HG03439 (cell line): ENCODE measurements around the gene FMO4.
"Not testable (repeated sequence)": the region's sequence is repeated elsewhere in the genome, so short reads cannot be mapped to it uniquely, and the experiment has no call there.

Source experiments
- ATAC-seq: cut with Tn5 transposase; IDR thresholded peaks from one replicate; pipeline ENCODE4 v1.9.1; 2021; ENCODE audit warnings: mild to moderate bottlenecking, moderate library complexity; ENCODE audit not compliant: unreplicated experiment

The FMO4 gene

DNA sequence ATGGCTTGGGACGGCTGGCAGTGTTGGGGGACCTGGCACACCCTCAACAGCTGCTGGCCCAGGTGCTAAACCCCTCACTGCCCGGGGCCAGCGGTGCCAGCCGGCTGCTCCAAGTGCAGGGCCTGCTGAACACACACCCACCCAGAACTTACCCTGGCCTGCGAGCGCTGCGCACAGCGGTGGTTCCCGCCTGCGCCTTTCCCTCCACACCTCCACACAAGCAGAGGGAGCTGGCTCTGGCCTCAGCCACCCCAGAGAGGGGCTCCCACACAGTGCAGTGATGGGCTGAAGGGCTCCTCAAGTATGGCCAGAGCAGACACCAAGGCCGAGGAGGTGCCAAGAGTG lies 67.9 kb downstream of the FMO4 start:
- ATAC-seq, result no peak

DNA sequence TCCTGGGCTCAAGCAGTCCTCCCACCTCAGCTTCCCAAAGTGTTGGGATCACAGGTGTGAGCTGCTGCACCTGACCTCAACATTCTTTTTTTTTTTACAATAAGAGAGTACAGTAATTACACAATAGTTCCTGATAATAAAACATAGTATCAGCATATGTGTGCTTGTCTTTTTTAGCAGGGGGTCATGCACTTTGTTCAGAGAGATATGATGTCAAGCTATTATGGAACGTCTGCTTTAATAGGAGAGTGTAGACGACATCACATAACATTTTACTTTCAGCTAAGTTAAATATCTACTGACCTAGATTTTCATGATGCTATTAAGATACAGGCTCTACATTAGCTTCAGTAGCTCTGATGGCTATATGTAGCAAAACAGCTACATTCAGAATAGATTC lies 70.5 kb downstream of the FMO4 start:
- ATAC-seq, result no peak

DNA sequence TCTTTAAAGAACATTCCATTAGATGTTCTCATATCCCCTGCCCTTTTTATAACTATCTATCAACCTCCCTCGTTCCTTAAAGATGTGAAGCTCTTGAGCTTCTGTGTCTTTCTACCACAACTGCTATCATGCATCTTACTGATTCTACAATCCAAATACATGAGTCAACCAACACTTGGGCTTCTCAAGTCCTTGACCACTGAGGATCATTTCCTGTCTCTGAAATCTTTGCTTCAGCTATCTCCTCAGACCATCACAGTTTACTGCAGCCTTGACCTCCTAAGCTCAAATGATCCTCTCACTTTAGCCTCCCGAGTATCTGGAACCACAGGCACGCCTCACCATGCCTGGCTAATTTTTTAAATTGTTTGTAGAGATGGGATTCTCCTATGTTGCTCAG lies 75.2 kb downstream of the FMO4 start:
- no peak for ATAC-seq

DNA sequence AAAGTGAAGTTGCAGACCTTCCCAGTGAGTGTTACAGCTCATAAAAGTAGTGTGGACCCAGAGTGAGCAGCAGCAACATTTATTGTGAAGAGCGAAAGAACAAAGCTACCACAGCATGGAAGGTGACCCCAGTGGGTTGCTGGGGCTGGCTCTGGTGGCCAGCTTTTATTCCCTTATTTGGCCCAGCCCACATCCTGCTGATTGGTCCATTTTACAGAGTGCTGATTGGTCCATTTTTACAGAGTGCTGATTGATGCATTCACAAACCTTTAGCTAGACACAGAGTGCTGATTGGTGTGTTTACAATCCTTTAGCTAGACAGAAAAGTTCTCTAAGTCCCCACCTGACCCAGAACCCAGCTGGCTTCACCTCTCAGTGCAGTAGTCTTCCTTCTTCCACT lies 76.8 kb downstream of the FMO4 start:
- not testable (repeated sequence) for ATAC-seq
